NCI-H2227 (cell line): ENCODE data around the gene COX8A.
"Not testable (repeated sequence)": the region's sequence is repeated elsewhere in the genome, so short reads cannot be mapped to it uniquely, and the experiment has no call there.

ENCODE experiments used
- DNase-seq: peaks from one replicate; lab custom pipeline; 2025; ENCODE audit not compliant: unreplicated experiment; lab: John Stamatoyannopoulos, UW

COX8A gene

GRCh38 chr11:63969461-63969860 lies 5.0 kb upstream of the COX8A start:
- no peak for DNase-seq

- DNase-seq = no peak
Measured at GRCh38 chr11:63970902-63971301, 3.5 kb upstream of the COX8A start.

GRCh38 chr11:63973912-63974258 lies 535 bp upstream of the COX8A start:
- DNase-seq = not testable (repeated sequence)

DNA sequence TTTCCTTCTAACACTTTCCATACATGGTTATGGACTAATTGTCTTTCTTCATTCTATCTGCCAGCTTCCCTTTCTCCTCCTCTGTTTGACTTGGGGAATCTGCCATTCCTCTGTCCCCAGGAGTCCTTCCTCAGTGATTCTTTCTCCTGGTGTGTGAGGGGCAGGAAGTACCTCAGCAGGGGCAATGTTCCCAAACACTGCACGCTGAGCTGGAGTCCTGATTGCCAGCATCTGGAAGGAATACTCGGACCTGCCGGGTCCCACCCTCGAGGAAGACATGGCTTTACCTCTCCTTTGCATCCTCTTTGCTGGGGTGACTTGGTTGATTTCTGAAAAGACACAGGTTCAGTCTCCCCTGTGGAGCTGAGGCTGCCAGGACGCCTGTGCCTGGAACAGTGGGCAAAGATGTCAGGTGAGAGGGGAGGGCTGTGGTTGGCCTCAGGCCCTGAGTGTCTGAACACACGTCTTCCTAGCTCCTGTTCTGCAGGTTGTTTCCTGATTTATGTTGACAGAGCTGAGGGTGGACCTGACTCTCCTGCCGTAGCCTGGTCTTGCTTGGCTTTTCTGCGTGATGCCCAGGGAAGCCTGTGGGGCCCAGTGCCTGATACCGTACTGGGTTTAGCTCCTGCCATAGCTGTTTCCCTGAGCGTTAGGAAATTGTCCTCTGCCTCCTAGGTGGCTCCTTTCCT lies 4.3 kb downstream of the COX8A start:
- no peak for DNase-seq

- DNase-seq = no peak
Measured at GRCh38 chr11:63979426-63979825, 5.0 kb downstream of the COX8A start.

- DNase-seq = peak; percentile 60
Measured at GRCh38 chr11:63985812-63986155, 11.4 kb downstream of the COX8A start.

GRCh38 chr11:63986156-63986931 lies 11.9 kb downstream of the COX8A start, which contains the start of gene OTUB1:
OTUB1 (plus strand) TSS chr11:63986438; CDS start chr11:63986457, 19 bp downstream.
- DNase-seq = peak; percentile 97

DNA sequence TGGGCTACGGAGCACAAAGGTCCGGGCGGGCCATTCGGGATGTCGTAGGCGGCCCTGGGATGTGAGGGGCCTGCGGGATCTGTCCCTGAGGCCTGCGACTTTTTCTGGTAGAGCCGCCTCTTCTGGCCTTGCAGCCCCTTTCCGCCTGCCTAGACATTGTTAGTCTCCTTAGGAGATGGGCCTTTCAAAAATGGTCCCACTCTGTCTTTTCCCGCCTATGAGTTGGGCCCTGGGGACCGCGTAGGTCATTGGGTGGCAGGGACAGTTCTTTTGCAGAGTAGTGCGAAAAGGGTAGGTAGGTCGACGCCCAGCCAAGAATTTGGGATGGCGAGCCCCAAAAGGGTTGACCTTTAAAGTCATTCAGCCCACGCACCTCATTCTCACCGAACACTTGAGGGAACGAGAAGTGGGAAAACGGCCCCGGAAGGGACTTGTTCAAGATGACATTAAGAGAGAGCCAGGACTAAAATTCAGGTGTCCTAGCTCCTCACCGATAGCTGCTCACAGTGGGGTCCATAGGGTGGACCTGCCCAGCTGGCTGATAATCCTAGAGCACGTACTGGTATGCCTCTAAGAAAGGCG lies 12.6 kb downstream of the COX8A start:
- no peak for DNase-seq

GRCh38 chr11:63991558-63991957 lies 17.1 kb downstream of the COX8A start:
- no peak for DNase-seq

DNA sequence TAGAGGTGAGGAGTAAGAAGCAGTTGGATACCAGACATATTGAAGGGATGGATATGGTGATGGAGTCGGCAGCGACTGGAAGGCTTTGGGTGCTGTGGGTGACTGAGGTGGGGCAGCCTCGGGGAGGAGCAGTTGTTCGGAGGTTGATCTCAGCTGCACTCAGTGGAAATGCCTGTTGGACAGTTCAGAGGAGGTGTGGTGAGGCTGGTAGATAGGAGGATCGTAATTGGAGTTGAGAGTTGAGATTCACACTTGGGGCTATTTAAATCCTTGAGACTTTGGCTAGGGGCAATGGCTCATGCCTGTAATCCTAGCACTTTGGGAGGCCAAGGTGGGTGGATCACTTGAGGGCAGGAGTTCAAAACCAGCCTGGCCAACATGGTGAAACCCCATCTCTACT lies 18.7 kb downstream of the COX8A start:
- no peak for DNase-seq

DNA sequence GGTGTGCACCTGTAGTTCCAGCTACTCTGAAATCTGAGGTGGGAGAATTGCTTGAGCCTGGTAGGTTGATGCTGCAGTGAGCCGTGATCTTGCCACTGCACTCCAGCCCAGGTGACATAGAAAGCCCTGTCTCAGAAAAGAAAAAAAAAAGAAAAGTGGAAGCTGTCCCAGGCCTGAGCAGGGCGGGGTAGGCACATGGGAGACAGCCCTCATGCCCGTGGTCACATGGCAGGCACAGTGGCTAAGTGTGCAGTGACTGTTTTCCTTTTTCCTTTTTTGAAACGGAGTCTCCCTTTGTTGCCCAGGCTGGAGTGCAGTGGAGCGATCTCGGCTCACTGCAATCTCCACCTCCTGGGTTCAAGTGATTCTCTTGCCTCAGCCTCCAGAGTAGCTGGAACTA lies 19.6 kb downstream of the COX8A start:
- no peak for DNase-seq

- DNase-seq = no peak
Measured at GRCh38 chr11:63996512-63996911, 22.1 kb downstream of the COX8A start.

DNA sequence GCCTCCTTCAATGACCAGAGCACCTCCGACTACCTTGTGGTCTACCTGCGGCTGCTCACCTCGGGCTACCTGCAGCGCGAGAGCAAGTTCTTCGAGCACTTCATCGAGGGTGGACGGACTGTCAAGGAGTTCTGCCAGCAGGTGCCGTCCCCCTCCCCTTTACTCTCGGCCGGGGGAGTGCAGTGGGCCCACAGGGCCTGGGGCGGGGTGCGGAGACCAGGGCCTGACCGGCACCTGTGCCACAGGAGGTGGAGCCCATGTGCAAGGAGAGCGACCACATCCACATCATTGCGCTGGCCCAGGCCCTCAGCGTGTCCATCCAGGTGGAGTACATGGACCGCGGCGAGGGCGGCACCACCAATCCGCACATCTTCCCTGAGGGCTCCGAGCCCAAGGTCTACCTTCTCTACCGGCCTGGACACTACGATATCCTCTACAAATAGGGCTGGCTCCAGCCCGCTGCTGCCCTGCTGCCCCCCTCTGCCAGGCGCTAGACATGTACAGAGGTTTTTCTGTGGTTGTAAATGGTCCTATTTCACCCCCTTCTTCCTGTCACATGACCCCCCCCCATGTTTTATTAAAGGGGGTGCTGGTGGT lies 22.8 kb downstream of the COX8A start:
- no peak for DNase-seq

GRCh38 chr11:63997801-63998337 lies 23.4 kb downstream of the COX8A start:
- DNase-seq = no peak

- DNase-seq = no peak
Measured at GRCh38 chr11:63998558-63999348, 24.3 kb downstream of the COX8A start.

- no peak for DNase-seq
Measured at GRCh38 chr11:63999349-64000025, 25.1 kb downstream of the COX8A start.

GRCh38 chr11:64000026-64000739 lies 25.8 kb downstream of the COX8A start:
- no peak for DNase-seq

- DNase-seq = no peak
Measured at GRCh38 chr11:64000740-64001483, 26.5 kb downstream of the COX8A start.
